Activated naive CD4-positive, alpha-beta T cell treated with anti-CD3 and anti-CD28 coated beads, Interleukin-2, amount 50 U/mL, for 72 hours (primary cell): ENCODE measurements around the gene KLHDC7B. TPM values are rescaled to one million over a fixed set of nuclear protein-coding genes. Genes with fewer than 3 reads are reported as not detected.
"Not testable (repeated sequence)": the region's sequence is repeated elsewhere in the genome, so short reads cannot be mapped to it uniquely, and the experiment has no call there.

Source experiments
- ATAC-seq, 2 donors: fragments of 150-1000 bp; cut with Tn5 transposase; 2 replicates each; pipeline ENCODE4 v1.10.0; 2021; ENCODE audit warnings: mild to moderate bottlenecking in 2 of 2, moderate library complexity in 2 of 2
- DNase-seq, 2 donors: peaks; one replicate each; pipeline ENCODE4 v3.0.0; 2021 to 2022; ENCODE audit warnings: low spot score in 2 of 2
- H3K27ac Mint-ChIP-seq, 2 donors: one replicate each; pipeline ENCODE4 v1.8.0; 2022; ENCODE audit warnings: mild to moderate bottlenecking in 2 of 2, mixed read lengths in 2 of 2
- H3K36me3 Mint-ChIP-seq, 2 donors: one replicate each; pipeline ENCODE4 v1.8.0; 2022; ENCODE audit warnings: mixed read lengths in 2 of 2
- H3K9me3 Mint-ChIP-seq, 2 donors: one replicate each; pipeline ENCODE4 v1.8.0; 2022; ENCODE audit warnings: mixed read lengths in 2 of 2
- total RNA-seq, 2 donors: library from RNA; stranded (reverse); gene quantifications; one replicate each; pipeline ENCODE4 v1.2.3, GENCODE V29; 2022

Gene KLHDC7B
- total RNA-seq, 2 donors from 2014 or later, result 2.6 to 11.0 TPM

- H3K27ac Mint-ChIP-seq, result peak overlapping the region; percentile 89 to 99
- H3K36me3 Mint-ChIP-seq, result peaks cover 9 to 20% of the 10 kb centered on the region in 2 donors
- not testable (repeated sequence) for DNase-seq, H3K9me3 Mint-ChIP-seq, ATAC-seq
These were observed 11.6 kb upstream of the KLHDC7B start for GRCh38 chr22:50533856-50534711.

GRCh38 chr22:50535113-50535512 lies 10.6 kb upstream of the KLHDC7B start:
- no peak for ATAC-seq
- Mint-ChIP-seq H3K36me3 (peaks cover 9 to 20% of the 10 kb centered on the region in 2 donors), H3K9me3 (no peaks in the 10 kb centered on the region), H3K27ac (no peak overlapping the region)
- DNase-seq, result no peak

- Mint-ChIP-seq H3K9me3 (no peaks in the 10 kb centered on the region), H3K36me3 (peaks cover 5 to 20% of the 10 kb centered on the region in 2 donors), H3K27ac (peak overlapping the region in 1 of 2 donors; percentile 72)
- ATAC-seq, result no peak
- DNase-seq, result no peak
These were observed 9.5 kb upstream of the KLHDC7B start for GRCh38 chr22:50536226-50536625.

GRCh38 chr22:50537765-50538164 lies 7.9 kb upstream of the KLHDC7B start:
- H3K27ac Mint-ChIP-seq, result peak overlapping the region; percentile 97 to 100
- DNase-seq (no peak), ATAC-seq (no peak)
- H3K9me3 Mint-ChIP-seq, result peaks cover 0 to 4% of the 10 kb centered on the region in 2 donors
- H3K36me3 Mint-ChIP-seq, result peaks cover 4 to 25% of the 10 kb centered on the region in 2 donors

GRCh38 chr22:50540381-50540780 lies 5.3 kb upstream of the KLHDC7B start:
- Mint-ChIP-seq H3K27ac (peak overlapping the region; percentile 97 to 100), H3K9me3 (peaks cover 0 to 4% of the 10 kb centered on the region in 2 donors), H3K36me3 (peaks cover 0 to 17% of the 10 kb centered on the region in 2 donors)
- no peak for DNase-seq
- ATAC-seq, result no peak

GRCh38 chr22:50541667-50542026 lies 4.1 kb upstream of the KLHDC7B start:
- DNase-seq (peak in 1 of 2 donors; percentile 49), ATAC-seq (peak; percentile 39 to 49)
- H3K9me3 Mint-ChIP-seq, result not testable (repeated sequence)
- H3K27ac Mint-ChIP-seq, result peak overlapping the region; percentile 97 to 100
- H3K36me3 Mint-ChIP-seq, result peaks cover 0 to 17% of the 10 kb centered on the region in 2 donors

GRCh38 chr22:50542416-50542927 lies 3.2 kb upstream of the KLHDC7B start:
- Mint-ChIP-seq H3K27ac (peak overlapping the region; percentile 97 to 100), H3K9me3 (peaks cover 0 to 4% of the 10 kb centered on the region in 2 donors), H3K36me3 (peaks cover 0 to 17% of the 10 kb centered on the region in 2 donors)
- ATAC-seq (peak; percentile 39 to 44), DNase-seq (peak in 1 of 2 donors; percentile 55)

- ATAC-seq (peak; percentile 38 to 43), DNase-seq (peak; percentile 84 to 90)
- Mint-ChIP-seq H3K36me3 (peaks cover 0 to 9% of the 10 kb centered on the region in 2 donors), H3K27ac (peak overlapping the region; percentile 81 to 89), H3K9me3 (peaks cover 0 to 4% of the 10 kb centered on the region in 2 donors)
These were observed 1.5 kb upstream of the KLHDC7B start for GRCh38 chr22:50544078-50544745.

- no peak for DNase-seq
- peak overlapping the region; percentile 81 to 89 for H3K27ac Mint-ChIP-seq
- peaks cover 0 to 10% of the 10 kb centered on the region in 2 donors for H3K36me3 Mint-ChIP-seq
- peaks cover 0 to 4% of the 10 kb centered on the region in 2 donors for H3K9me3 Mint-ChIP-seq
- ATAC-seq, result peak in 1 of 2 donors; percentile 8
These were observed 899 bp upstream of the KLHDC7B start for GRCh38 chr22:50544746-50545253.

- Mint-ChIP-seq H3K9me3 (peaks cover 0 to 4% of the 10 kb centered on the region in 2 donors), H3K27ac (peak overlapping the region in 1 of 2 donors; percentile 22), H3K36me3 (peaks cover 4 to 21% of the 10 kb centered on the region in 2 donors)
- no peak for DNase-seq
- no peak for ATAC-seq
These were observed 895 bp downstream of the KLHDC7B start for GRCh38 chr22:50546326-50547262.

GRCh38 chr22:50547263-50547985 lies 1.7 kb downstream of the KLHDC7B start:
- DNase-seq (no peak), ATAC-seq (peak in 1 of 2 donors; percentile 10)
- Mint-ChIP-seq H3K36me3 (peaks cover 4 to 16% of the 10 kb centered on the region in 2 donors), H3K27ac (peak overlapping the region; percentile 46 to 68), H3K9me3 (peaks cover 0 to 3% of the 10 kb centered on the region in 2 donors)

GRCh38 chr22:50548040-50548920 lies 2.6 kb downstream of the KLHDC7B start:
- Mint-ChIP-seq H3K36me3 (peaks cover 4 to 12% of the 10 kb centered on the region in 2 donors), H3K9me3 (no peaks in the 10 kb centered on the region), H3K27ac (peak overlapping the region; percentile 46 to 88)
- ATAC-seq (peak; percentile 49 to 56), DNase-seq (peak in 1 of 2 donors; percentile 64)

GRCh38 chr22:50548921-50549790 lies 3.5 kb downstream of the KLHDC7B start:
- DNase-seq, result no peak
- peaks cover 4 to 12% of the 10 kb centered on the region in 2 donors for H3K36me3 Mint-ChIP-seq
- H3K9me3 Mint-ChIP-seq, result no peaks in the 10 kb centered on the region
- peak overlapping the region; percentile 74 to 82 for H3K27ac Mint-ChIP-seq
- ATAC-seq, result peak; percentile 3 to 35

- H3K27ac Mint-ChIP-seq, result peak overlapping the region in 1 of 2 donors; percentile 74
- DNase-seq (no peak), ATAC-seq (no peak)
- H3K36me3 Mint-ChIP-seq, result peaks cover 4 to 12% of the 10 kb centered on the region in 2 donors
- H3K9me3 Mint-ChIP-seq, result no peaks in the 10 kb centered on the region
These were observed 4.7 kb downstream of the KLHDC7B start for GRCh38 chr22:50550395-50550794.
